Measurements from ENCODE around the gene ELMO1.

Gene ELMO1

GRCh38 chr7:37429435-37429791, 19.3 kb downstream of the ELMO1 start:
- DNase-seq = no peak

GRCh38 chr7:37428681-37429434, 19.8 kb downstream of the ELMO1 start:
- DNase-seq = no peak

GRCh38 chr7:37427276-37427940, 21.3 kb downstream of the ELMO1 start:
- no peak for DNase-seq

GRCh38 chr7:37425498-37425897, 23.2 kb downstream of the ELMO1 start:
- no peak for DNase-seq

- no peak for DNase-seq
Measured at GRCh38 chr7:37424995-37425394, 23.7 kb downstream of the ELMO1 start.

GRCh38 chr7:37424521-37424920, 24.1 kb downstream of the ELMO1 start:
- no peak for DNase-seq

- DNase-seq = no peak
Measured at GRCh38 chr7:37421861-37422500, 26.7 kb downstream of the ELMO1 start.

GRCh38 chr7:37420946-37421695, 27.5 kb downstream of the ELMO1 start:
- DNase-seq = no peak

GRCh38 chr7:37419496-37419895, 29.2 kb downstream of the ELMO1 start:
- DNase-seq = no peak

- no peak for DNase-seq
Measured at GRCh38 chr7:37418381-37418780, 30.3 kb downstream of the ELMO1 start.

GRCh38 chr7:37417107-37417474, 31.6 kb downstream of the ELMO1 start:
- no peak for DNase-seq

GRCh38 chr7:37416378-37417106, 32.1 kb downstream of the ELMO1 start:
- no peak for DNase-seq

GRCh38 chr7:37415629-37416028, 33.0 kb downstream of the ELMO1 start:
- DNase-seq = no peak

GRCh38 chr7:37414352-37414983, 34.2 kb downstream of the ELMO1 start:
- DNase-seq = no peak

GRCh38 chr7:37411444-37412034, 37.1 kb downstream of the ELMO1 start:
- DNase-seq = no peak

GRCh38 chr7:37410305-37411229, 38.1 kb downstream of the ELMO1 start:
- DNase-seq = no peak

- no peak for DNase-seq
Measured at GRCh38 chr7:37409461-37409860, 39.2 kb downstream of the ELMO1 start.

- DNase-seq = no peak
Measured at GRCh38 chr7:37408291-37409228, 40.1 kb downstream of the ELMO1 start.

GRCh38 chr7:37405603-37406122, 43.0 kb downstream of the ELMO1 start:
- DNase-seq = no peak
